ENCODE results near the gene DYNLT2B.
"Not testable (repeated sequence)": the region's sequence is repeated elsewhere in the genome, so short reads cannot be mapped to it uniquely, and the experiment has no call there.

The DYNLT2B gene

DNA sequence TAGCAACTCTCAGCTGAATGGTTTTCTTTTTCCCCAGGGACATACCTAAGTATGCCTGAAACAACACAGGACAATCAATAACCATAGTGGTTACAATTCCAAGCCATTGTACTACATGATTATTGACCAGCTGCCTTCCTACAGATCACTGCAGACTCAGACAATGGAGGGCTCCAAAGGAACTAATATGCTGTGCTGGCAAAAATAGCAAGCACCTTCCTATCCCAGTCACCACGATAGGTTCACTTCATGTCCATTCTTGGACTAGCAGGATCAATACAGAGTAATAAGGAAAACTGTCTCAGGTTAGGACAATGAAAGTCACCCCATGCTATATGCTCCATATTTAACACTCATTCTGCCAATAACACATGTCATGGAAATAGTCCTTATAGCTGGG lies 37.6 kb upstream of the DYNLT2B start:
- TF ChIP-seq, protein P1, sequence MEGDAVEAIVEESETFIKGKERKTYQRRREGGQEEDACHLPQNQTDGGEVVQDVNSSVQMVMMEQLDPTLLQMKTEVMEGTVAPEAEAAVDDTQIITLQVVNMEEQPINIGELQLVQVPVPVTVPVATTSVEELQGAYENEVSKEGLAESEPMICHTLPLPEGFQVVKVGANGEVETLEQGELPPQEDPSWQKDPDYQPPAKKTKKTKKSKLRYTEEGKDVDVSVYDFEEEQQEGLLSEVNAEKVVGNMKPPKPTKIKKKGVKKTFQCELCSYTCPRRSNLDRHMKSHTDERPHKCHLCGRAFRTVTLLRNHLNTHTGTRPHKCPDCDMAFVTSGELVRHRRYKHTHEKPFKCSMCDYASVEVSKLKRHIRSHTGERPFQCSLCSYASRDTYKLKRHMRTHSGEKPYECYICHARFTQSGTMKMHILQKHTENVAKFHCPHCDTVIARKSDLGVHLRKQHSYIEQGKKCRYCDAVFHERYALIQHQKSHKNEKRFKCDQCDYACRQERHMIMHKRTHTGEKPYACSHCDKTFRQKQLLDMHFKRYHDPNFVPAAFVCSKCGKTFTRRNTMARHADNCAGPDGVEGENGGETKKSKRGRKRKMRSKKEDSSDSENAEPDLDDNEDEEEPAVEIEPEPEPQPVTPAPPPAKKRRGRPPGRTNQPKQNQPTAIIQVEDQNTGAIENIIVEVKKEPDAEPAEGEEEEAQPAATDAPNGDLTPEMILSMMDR (IDR thresholded peaks at IDR 0.05; ENCODE audit: insufficient read depth, low read length, poor library complexity, severe bottlenecking) = no peak
- Histone ChIP-seq H3K27me3 (replicated peaks; ENCODE audit: control insufficient read depth, insufficient read depth, low read length) (no peaks in the 10 kb centered on the region), H3K4me3 (replicated peaks; ENCODE audit: low read depth, low read length) (no peak overlapping the region), H3K36me3 (ENCODE audit: control insufficient read depth, insufficient read depth, low read length) (peaks cover 14% of the 10 kb centered on the region)
- no peak for DNase-seq (ENCODE audit: extremely low read depth, insufficient read length)

DNA sequence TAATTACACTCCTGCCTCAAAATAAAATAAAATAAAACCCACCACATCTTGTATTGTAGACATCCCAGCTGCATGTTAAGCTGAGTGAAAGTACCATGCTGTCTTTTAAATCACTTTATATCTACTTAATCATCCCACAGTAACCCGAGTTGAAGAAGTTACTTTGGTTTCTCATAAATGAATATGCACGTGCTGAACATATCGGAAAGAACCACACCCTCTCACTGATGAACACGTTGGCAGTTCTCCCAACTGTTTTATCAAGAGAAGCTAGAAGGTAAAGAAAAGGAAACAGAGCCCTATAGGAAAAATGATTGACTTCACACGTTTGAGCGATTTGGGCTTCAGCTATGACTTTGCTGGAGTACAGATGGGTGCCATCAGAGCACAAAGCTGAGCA lies 36.1 kb upstream of the DYNLT2B start:
- peaks cover 13% of the 10 kb centered on the region for H3K36me3 ChIP-seq (ENCODE audit: control insufficient read depth, insufficient read depth, low read length)
- no peak for DNase-seq (ENCODE audit: extremely low read depth, insufficient read length)
- TF ChIP-seq, protein P1 (IDR thresholded peaks at IDR 0.05; ENCODE audit: insufficient read depth, low read length, poor library complexity, severe bottlenecking) = no peak

DNA sequence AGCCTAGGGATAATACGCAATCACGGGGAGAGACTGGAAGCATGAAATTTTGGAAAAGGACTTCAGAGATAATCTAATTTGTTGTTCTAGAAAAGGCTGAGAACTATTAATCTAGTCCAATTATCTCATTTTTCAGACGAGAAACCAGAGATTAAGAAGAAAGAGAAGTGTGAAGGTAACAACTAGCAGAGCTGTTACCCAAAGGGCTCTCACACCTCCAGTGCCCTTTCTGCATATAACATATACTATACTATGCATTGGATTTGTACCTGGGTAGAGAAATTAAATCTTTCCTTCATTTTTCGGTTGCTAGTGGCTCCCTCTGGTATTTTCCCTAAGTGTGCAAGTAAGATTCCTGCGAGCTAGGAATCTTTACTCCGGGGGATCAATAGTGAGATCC lies 33.5 kb upstream of the DYNLT2B start:
- no peak for DNase-seq (ENCODE audit: extremely low read depth, insufficient read length)
- Histone ChIP-seq H3K27me3 (replicated peaks; ENCODE audit: control insufficient read depth, insufficient read depth, low read length) (no peaks in the 10 kb centered on the region), H3K4me3 (replicated peaks; ENCODE audit: low read depth, low read length) (no peak overlapping the region), H3K36me3 (ENCODE audit: control insufficient read depth, insufficient read depth, low read length) (peaks cover 7% of the 10 kb centered on the region)
- TF ChIP-seq, protein P1 (IDR thresholded peaks at IDR 0.05; ENCODE audit: insufficient read depth, low read length, poor library complexity, severe bottlenecking) = no peak

More for the DNA sequence above, 36.1 kb upstream of the DYNLT2B start:
- Histone ChIP-seq H3K4me3 (replicated peaks; ENCODE audit: low read depth, low read length) (no peak overlapping the region), H3K27me3 (replicated peaks; ENCODE audit: control insufficient read depth, insufficient read depth, low read length) (no peaks in the 10 kb centered on the region)

DNA sequence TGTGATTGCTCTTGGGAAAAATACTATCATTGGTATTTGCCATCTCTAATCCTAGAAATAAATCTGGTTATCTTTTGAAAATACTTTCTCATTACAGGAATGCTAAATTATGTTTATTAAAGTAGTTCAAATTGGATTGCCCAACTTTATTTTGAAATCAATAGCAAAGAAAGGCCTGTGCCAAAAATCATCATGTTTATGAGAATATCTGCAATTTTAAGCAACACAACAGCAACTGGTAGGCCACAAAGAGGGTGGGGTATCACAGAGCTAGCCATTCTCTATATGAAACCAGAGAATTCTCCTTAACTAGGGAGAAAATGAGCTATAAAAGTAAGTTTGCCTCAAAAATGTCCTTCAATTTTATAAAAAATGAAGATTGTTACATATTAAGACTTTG lies 32.0 kb upstream of the DYNLT2B start:
- TF ChIP-seq, protein P1 (IDR thresholded peaks at IDR 0.05; ENCODE audit: insufficient read depth, low read length, poor library complexity, severe bottlenecking) = no peak
- Histone ChIP-seq H3K4me3 (replicated peaks; ENCODE audit: low read depth, low read length) (no peak overlapping the region), H3K36me3 (ENCODE audit: control insufficient read depth, insufficient read depth, low read length) (no peaks in the 10 kb centered on the region; the same call in none of the 2 replicates), H3K27me3 (replicated peaks; ENCODE audit: control insufficient read depth, insufficient read depth, low read length) (no peaks in the 10 kb centered on the region)
- no peak for DNase-seq (ENCODE audit: extremely low read depth, insufficient read length)

DNA sequence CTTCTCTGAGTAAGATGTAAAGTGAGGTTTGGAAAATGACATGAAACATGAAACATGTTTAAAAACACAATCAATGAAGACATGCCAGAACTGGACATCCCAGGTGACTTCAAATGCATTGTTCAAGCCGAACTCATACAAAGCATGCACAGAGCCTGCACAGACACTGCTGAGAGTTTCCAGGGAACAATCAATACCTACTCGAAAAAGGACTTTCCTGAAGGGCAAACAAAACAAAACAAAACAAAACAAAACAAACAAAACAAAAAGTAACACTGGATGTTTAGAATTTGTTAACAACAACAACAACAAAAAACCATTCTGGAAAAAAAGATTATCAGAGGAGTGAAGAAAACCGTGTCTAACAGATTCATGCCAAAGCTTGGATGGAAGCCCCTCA lies 30.7 kb upstream of the DYNLT2B start:
- no peaks in the 10 kb centered on the region; the same call in none of the 2 replicates for H3K36me3 ChIP-seq (ENCODE audit: control insufficient read depth, insufficient read depth, low read length)
- H3K27me3 ChIP-seq (replicated peaks; ENCODE audit: control insufficient read depth, insufficient read depth, low read length) = no peaks in the 10 kb centered on the region
- H3K4me3 ChIP-seq (replicated peaks; ENCODE audit: low read depth, low read length) = no peak overlapping the region
- TF ChIP-seq, protein P1 (IDR thresholded peaks at IDR 0.05; ENCODE audit: insufficient read depth, low read length, poor library complexity, severe bottlenecking) = no peak
- no peak for DNase-seq (ENCODE audit: extremely low read depth, insufficient read length)

DNA sequence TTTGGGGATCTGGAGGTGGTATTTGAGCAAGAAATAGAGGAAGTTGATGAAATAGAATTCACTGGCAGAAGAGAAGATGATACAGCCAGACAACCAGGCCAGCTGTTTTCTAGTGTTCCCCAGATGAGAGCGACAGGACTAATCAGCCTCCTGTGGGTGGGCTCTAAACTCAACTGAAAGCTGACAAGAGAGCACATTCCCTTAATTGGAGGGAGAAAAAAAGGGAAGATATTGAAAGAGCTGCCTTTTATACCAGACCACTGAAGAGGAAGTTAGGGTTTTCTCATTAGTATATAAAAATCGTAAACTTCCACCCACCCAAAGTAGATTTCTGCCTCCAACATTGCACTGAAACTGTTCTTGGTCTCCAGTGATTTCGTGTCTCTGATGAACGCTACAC lies 26.6 kb upstream of the DYNLT2B start:
- H3K27me3 ChIP-seq (replicated peaks; ENCODE audit: control insufficient read depth, insufficient read depth, low read length) = no peaks in the 10 kb centered on the region
- TF ChIP-seq, protein P1 (IDR thresholded peaks at IDR 0.05; ENCODE audit: insufficient read depth, low read length, poor library complexity, severe bottlenecking) = no peak
- DNase-seq (ENCODE audit: extremely low read depth, insufficient read length) = no peak

DNA sequence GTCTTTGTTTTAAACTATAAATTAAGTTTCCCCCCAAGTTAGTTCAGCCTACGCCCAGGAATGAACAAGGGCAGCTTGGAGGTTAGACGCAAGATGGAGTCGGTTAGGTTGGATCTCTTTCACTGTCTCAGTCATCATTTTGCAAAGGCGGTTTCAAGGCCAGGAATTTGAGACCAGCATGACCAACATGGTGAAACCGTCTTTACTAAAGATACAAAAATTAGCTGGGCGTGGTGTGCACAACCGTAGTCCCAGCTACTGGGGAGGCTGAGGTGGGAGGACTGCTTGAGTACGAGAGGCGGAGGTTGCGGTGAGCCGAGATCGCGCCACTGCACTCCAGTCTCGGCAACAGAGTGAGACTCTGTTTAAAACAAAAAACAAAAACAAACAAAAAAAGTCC lies 25.9 kb upstream of the DYNLT2B start:
- not testable (repeated sequence) for H3K4me3 ChIP-seq (replicated peaks; ENCODE audit: low read depth, low read length); DNase-seq (ENCODE audit: extremely low read depth, insufficient read length); H3K36me3 ChIP-seq (ENCODE audit: control insufficient read depth, insufficient read depth, low read length); H3K27me3 ChIP-seq (replicated peaks; ENCODE audit: control insufficient read depth, insufficient read depth, low read length)

More for the DNA sequence above, 26.6 kb upstream of the DYNLT2B start:
- no peaks in the 10 kb centered on the region for H3K36me3 ChIP-seq (ENCODE audit: control insufficient read depth, insufficient read depth, low read length)
- H3K4me3 ChIP-seq (replicated peaks; ENCODE audit: low read depth, low read length) = no peak overlapping the region
